Left ventricle myocardium inferior (tissue), 1 donor: ENCODE data around the gene IGSF9B. TPM values are rescaled to one million over a fixed set of nuclear protein-coding genes. Genes with fewer than 3 reads are reported as not detected.

Source experiments
- DNase-seq: peaks from one replicate; pipeline ENCODE4 v3.0.0-alpha.2; 2020
- H3K27ac ChIP-seq: fragments of 200-600 bp; replicated peaks from 2 replicates; pipeline ENCODE4 v1.8.0; 2021
- H3K27me3 ChIP-seq: fragments of 200-600 bp; 2 replicates; pipeline ENCODE4 v1.8.0; 2021; ENCODE audit warnings: low read depth
- H3K36me3 ChIP-seq: fragments of 200-600 bp; 2 replicates; pipeline ENCODE4 v1.8.0; 2021
- H3K4me1 ChIP-seq: fragments of 200-600 bp; 2 replicates; pipeline ENCODE4 v1.8.0; 2021
- H3K4me3 ChIP-seq: fragments of 200-600 bp; 2 replicates; pipeline ENCODE4 v1.8.0; 2021; ENCODE audit warnings: mild to moderate bottlenecking, moderate library complexity
- H3K9me3 ChIP-seq: fragments of 200-600 bp; replicated peaks from 2 replicates; pipeline ENCODE4 v1.8.0; 2021
- intact Hi-C: fragments of 100-400 bp; cut with micrococcal nuclease; formaldehyde crosslinking; loops from one replicate; pipeline ENCODE4 v1.11.0; 2022
- total RNA-seq: library from RNA; stranded (reverse); fragmentation: NEBNext Ultra II Directional; extraction: Animal tissue kit (Norgen Biotek cat#: 25700); gene quantifications from one replicate; pipeline ENCODE4 v1.2.1, GENCODE V29; 2021
- TF ChIP-seq, protein P1 (sequence below): fragments of 200-600 bp; IDR thresholded peaks from 2 replicates; pipeline ENCODE4 v1.8.0; 2021; ENCODE audit warnings: antibody characterized with exemption, mild to moderate bottlenecking, borderline replicate concordance
- donor health status: DM: no; HTN: yes; CAD: no; lungs with severe emphysema.

Gene IGSF9B
- total RNA-seq, 1 donor from 2014 or later: 44.1 TPM

DNA sequence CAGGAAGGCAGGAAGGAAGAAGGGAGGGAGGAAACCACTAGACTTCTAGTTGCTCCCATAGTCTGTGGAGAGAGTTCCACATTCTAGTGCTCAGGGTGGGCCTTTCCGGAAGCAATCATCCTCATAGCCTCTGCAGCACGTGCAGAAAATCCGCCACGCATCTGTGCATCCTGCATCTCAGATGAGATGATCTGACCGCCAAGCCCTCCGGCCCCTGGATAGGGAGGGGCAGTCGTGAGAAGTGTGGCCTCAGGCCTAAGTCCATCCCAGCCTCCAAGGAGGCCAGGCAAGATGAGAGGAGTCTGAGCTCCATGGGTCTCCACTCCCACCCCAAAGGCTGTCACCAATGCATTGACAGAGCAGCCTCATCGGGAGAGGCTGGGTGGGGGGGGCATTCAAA is 30.4 kb upstream of the IGSF9B start:
- Histone ChIP-seq H3K4me3 (no peak overlapping the region), H3K9me3 (no peaks in the 10 kb centered on the region), H3K27ac (no peak overlapping the region), H3K4me1 (peaks cover 24% of the 10 kb centered on the region), H3K27me3 (no peaks in the 10 kb centered on the region), H3K36me3 (no peaks in the 10 kb centered on the region)
- no peak for DNase-seq
- intact Hi-C loops: no loop called here
- TF ChIP-seq, protein P1, sequence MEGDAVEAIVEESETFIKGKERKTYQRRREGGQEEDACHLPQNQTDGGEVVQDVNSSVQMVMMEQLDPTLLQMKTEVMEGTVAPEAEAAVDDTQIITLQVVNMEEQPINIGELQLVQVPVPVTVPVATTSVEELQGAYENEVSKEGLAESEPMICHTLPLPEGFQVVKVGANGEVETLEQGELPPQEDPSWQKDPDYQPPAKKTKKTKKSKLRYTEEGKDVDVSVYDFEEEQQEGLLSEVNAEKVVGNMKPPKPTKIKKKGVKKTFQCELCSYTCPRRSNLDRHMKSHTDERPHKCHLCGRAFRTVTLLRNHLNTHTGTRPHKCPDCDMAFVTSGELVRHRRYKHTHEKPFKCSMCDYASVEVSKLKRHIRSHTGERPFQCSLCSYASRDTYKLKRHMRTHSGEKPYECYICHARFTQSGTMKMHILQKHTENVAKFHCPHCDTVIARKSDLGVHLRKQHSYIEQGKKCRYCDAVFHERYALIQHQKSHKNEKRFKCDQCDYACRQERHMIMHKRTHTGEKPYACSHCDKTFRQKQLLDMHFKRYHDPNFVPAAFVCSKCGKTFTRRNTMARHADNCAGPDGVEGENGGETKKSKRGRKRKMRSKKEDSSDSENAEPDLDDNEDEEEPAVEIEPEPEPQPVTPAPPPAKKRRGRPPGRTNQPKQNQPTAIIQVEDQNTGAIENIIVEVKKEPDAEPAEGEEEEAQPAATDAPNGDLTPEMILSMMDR: no peak

DNA sequence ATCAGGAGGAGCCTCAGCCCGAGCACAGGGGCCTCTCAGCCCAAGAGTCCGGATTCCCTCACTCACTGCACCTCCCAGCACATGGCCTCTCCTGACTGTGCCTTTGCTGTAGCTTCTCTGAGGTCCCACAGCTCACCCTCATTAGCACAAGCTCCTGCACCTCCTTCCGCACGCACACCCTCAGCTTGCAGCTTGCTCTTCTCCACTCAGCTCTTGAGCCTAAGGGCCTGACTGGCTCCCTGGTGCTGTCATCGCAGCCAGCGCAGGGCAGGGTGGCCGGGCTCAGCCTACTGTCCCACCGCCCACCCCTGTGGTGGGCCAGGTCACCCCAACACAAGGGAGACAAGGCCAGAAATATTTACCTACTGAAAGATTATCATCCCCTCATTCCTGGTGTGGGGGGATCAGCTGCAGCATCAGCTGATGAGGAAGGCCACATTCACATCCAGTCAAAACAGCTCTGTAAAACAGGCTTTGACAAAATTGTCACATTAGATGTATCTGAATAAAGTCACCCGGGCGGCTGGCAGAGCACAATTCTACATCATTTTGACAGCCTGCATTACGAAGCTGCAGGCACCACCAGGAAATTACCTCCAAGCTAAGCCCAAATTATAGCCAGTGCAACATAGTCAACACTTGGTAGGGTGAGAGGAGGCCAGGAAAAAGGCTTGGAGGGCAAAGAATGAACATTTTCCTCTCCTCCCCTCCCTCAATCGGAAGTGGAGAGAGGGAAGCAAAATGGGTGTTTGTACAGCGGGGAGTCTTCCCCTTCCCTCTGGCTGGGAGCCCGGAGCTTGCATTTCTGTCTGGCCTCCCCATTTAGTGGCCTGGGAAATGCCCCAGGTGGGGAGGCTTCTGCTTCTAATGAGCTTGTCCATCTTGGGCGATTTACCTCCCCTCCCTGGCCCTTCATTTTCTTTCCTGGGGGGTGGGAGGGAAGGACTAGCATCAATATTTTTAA is 29.5 kb upstream of the IGSF9B start:
- H3K4me1 ChIP-seq: peaks cover 33% of the 10 kb centered on the region
- no peaks in the 10 kb centered on the region for H3K36me3 ChIP-seq
- intact Hi-C loops: no loop called here
- no peaks in the 10 kb centered on the region for H3K27me3 ChIP-seq
- no peak overlapping the region for H3K4me3 ChIP-seq
- TF ChIP-seq, protein P1: no peak
- DNase-seq: no peak
- H3K27ac ChIP-seq: no peak overlapping the region
- no peaks in the 10 kb centered on the region for H3K9me3 ChIP-seq

DNA sequence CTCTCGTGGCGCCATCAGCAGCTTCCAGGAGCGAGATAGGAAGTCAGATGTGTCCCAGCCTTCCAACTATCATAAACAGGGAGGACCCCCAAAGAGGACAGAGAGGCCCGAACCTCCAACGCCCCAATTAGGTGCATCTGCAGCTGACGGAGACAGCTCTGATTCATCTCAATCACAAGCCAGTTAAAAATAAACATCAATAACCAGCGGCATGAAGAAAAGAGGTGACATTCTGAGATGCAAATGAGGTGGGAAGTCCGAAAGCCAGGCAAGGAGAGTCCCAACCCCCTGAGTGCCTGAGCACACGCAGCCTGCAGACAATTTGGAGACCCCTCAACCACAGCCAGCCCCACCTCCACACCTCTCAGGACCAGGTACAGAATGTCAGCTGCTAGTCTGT is 28.1 kb upstream of the IGSF9B start:
- Histone ChIP-seq H3K36me3 (no peaks in the 10 kb centered on the region), H3K9me3 (no peaks in the 10 kb centered on the region), H3K27ac (no peak overlapping the region), H3K4me1 (peaks cover 33% of the 10 kb centered on the region), H3K27me3 (no peaks in the 10 kb centered on the region), H3K4me3 (no peak overlapping the region)
- no peak for DNase-seq
- intact Hi-C loops: no loop called here
- TF ChIP-seq, protein P1: no peak

DNA sequence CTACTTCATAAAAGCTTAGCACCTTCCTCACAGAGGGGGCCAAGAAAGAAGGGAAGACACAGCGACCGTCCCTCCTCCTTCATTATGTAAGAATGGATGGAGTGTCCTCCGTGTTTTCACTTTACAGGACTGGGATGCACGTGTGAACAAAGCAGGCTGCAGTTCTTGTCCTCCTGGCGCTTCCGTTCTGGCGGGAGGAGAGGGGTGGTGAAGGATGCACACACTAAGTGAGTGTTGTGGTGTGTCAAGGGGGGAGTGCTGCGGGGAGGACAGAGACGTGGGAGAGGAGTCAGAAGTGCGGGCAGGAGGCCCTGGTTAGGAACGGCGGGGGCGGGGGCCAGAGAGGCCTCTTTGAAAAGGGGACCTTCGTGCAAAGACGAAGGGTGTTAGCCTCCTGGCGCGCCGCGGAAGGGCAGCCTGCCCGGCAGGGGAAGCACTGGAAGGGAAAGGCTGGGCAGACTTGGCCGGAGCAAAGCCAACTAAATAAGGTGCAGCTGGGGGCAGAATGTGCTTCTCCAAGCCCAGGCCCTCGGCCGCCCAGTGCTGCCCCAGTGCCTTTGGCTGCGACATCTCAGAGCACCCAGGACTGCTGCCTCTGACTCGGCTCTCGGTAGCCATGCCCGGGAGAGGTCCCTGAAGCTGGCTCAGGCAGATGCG is 27.0 kb upstream of the IGSF9B start:
- Histone ChIP-seq H3K4me3 (no peak overlapping the region), H3K4me1 (peaks cover 26% of the 10 kb centered on the region), H3K27me3 (no peaks in the 10 kb centered on the region), H3K9me3 (no peaks in the 10 kb centered on the region), H3K27ac (no peak overlapping the region), H3K36me3 (no peaks in the 10 kb centered on the region)
- no peak for DNase-seq
- intact Hi-C loops: loop anchor here (2.0 kb wide), 1 partner anchor 45 kb away; no protein-coding TSS in a partner anchor
- TF ChIP-seq, protein P1: no peak

DNA sequence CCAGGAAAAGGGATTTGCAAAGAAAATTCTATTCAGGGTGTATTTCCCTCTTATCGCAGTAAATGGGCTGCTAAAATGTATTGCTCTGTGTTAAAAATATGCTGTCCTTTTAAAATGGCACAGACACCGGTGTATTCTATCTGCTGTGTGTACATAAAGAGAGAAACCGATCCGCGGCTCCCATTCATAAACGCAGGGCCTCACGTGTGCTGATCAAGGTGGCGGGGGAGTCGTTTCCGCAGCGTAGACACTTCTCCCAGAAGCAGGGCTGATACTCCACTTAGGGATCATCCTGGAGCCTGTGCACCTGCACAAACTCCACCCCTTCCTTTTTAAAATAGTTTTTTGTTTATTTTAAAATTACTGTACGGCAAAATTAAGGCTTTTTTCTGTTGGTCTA is 26.1 kb upstream of the IGSF9B start:
- intact Hi-C loops: loop anchor here (2.0 kb wide), 1 partner anchor 46 kb away; no protein-coding TSS in a partner anchor
- Histone ChIP-seq H3K9me3 (no peaks in the 10 kb centered on the region), H3K4me3 (no peak overlapping the region), H3K27ac (no peak overlapping the region), H3K4me1 (peaks cover 19% of the 10 kb centered on the region), H3K27me3 (no peaks in the 10 kb centered on the region), H3K36me3 (no peaks in the 10 kb centered on the region)
- TF ChIP-seq, protein P1: no peak
- no peak for DNase-seq
